Measurements from ENCODE around the gene OR2Z1.

The OR2Z1 gene, protein sequence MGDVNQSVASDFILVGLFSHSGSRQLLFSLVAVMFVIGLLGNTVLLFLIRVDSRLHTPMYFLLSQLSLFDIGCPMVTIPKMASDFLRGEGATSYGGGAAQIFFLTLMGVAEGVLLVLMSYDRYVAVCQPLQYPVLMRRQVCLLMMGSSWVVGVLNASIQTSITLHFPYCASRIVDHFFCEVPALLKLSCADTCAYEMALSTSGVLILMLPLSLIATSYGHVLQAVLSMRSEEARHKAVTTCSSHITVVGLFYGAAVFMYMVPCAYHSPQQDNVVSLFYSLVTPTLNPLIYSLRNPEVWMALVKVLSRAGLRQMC

DNA sequence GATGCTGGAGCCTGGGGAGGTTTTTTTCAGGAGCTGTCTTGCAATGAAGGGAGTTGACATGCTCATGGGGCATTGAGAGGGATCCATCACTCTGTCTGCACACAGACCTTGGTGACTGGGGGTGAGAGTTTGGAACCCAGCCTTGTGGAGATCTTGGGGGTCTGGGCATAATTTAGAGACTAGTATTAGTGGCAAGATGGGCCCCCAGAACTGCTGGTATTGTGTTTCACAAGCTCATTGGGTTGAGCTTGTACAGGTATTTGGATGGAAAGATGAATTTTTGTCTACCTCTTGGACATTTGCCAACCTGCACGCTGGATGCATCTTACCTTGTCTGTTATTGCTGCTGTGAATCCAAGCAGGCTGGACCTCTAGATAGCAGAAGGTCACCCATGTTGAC, at the start of gene OR2Z1:
TSS of gene OR2Z1 (plus strand) at position 301 of the 400 bp plus-strand sequence. CDS start 9,395 bp downstream, outside the sequence.
- no peak for DNase-seq (ENCODE audit: low read depth)

DNA sequence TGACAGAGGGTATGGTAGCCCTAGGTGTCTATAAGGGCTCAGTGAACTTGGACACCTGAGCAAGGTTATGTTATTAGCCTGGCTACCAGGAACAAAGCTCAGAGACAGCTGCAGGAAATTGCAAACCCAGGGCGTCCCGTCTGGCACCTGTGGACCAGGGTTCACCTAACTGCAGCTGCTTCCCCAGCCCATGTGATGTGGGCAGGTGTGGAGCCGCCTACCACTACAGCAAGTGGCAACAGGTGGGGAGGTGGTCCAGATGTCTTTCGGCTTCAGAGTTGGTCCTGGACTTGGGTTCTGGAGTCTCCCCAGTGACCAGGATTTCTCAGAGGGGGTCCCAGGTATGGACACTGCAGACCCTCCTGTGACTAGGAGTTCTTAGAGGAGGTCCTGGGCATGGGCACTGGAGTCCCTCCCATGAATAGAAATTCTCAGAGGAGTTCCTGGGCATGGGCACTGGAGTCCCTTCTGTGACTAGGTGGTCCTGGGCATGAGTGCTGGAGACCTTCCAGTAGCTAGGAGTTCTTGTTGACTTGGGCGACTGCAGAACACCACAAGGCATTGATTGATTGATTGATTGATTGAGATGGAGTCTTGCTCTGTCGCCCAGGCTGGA, 48.0 kb upstream of the OR2Z1 start:
- no peak for DNase-seq (ENCODE audit: low read depth)

DNA sequence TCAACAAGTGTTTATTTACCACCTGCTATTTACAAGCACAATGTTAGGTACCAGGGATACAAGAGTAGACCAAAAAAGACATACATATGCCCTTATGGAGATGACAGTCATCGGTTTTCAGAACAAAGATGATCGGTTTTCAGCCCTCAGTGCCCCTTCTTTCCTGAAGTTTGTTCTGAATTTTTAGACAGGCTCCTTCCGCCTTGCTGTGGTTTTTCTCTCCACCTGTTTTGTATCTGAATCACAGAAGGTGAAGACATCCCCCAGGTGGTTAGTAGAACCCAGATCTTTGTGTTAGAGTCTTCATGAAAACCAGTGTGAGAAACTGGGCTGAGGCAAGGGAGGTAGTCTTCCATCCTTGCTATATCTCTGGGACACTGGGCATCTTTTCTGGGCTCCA, 46.4 kb upstream of the OR2Z1 start:
- DNase-seq (ENCODE audit: low read depth) = no peak

DNA sequence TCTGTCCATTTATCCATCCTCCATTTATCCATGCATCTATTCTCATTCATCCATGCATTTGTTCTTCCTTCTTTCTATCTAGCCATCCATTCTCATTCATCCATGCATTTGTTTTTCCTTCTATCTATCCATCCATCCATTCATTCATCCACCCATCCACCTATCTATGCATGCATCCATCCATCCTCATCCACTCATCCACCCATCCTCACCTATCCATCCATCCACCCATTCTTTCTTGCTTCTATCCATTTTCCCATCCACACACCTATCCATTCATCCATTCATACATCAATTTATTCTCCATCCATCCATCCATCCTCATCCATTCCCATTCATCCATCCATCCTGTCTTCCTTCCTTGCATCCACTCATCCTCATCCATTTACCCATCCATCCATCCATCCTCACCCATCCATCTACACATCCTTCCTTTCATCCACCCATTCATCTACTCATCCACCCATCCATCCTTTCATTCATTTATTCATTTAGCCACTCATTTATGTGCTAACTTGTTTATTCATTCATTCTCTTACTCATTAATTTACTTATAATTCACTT, 43.1 kb upstream of the OR2Z1 start:
- no peak for DNase-seq (ENCODE audit: low read depth)

DNA sequence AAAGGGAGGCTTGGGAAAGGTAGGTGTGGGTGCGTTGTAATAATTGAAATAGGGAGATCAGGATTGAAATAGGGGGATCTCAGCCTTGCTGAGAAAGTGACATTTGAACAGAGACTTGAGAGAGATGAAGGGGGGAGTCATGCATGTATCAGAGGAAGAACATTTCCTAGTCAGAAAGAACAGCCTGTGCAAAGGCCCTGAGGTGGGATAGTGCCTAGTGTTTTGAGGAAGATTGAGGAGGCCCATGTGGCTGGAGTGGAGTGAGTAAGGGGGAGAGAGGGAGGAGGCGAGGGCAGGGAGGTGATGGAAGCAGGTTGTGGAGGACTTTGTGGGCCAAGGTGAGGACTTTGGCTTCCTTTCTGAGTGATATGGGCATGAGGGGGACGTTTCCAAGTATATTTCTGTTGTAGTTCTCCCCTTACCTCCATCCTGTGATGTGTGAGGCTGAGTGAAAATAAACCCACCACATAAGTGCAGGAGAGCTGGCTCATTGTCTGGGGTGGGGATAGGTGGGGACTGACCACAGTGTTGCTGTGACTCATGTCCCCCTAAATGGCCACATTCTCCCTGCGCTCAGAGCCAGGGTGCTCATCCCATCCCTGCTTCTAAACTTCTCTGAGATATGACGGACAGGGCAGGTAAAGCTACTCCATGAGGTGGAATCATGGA, 40.6 kb upstream of the OR2Z1 start:
- no peak for DNase-seq (ENCODE audit: low read depth)

DNA sequence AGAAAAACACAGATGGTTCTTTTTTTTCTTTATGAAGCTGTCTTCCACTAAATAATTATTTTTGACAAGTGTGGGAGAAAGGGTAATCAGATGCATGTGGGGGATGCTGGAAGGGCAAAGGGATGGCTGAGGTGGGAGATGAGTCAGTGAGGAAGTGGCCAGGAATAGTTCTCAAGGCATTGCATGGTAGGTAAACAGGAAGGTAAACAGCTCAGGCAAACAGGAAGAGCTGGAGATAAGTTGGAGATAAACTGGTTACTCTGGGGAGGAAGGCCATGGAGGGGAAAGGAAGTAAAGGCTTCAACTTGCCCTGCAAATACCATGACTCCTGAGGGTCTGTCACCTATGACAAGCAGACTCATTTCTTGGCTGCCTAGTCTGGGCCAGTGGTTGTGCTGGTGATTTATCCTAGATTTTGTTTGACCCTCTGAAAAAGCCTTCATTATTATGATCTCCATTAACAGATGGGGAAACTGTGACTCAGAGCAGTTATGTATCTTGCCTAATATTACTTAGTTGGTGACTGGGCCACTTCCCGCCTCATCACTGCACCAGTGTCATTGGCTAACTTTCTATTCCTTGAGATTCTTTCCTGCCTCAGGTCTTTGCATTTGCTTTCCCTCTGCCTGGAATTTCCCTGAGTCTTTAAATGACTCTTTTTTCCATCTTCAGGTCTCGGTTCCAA, 39.9 kb upstream of the OR2Z1 start:
- no peak for DNase-seq (ENCODE audit: low read depth)

DNA sequence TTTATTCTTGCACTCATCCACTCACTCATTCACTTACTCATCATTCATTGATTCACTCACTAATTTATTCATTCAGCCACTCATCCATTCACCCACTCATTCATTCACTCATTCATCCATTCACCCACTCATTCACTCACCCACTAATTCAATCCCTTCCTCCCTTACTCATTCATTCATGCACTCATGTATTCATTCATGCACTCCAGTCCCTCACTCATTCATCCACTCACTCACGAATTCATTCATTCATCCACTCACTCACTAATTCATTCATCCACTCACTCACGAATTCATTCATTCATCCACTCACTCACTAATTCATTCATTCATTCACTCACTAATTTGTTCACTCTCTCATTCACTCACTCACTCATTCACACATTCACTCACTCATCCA, 39.0 kb upstream of the OR2Z1 start:
- no peak for DNase-seq (ENCODE audit: low read depth)

DNA sequence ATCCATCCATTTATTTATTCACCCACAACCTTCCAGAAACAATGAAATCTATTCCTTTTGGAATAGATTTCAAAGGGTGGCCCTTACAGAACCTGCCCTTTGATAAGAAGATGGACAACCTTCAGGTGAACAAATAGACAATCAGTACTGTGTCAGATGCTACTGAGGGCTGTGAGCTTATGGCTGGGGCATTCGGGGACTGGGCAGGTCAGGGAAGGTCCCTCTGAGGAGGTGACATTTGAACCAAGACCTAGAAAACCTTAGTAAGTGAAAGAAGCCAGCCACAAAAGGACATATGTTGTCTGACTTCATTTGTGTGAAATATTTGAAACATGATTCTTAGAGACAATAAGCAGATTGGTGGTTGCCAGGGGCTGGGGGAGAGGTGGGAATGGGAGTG, 38.5 kb upstream of the OR2Z1 start:
- DNase-seq (ENCODE audit: low read depth) = no peak

DNA sequence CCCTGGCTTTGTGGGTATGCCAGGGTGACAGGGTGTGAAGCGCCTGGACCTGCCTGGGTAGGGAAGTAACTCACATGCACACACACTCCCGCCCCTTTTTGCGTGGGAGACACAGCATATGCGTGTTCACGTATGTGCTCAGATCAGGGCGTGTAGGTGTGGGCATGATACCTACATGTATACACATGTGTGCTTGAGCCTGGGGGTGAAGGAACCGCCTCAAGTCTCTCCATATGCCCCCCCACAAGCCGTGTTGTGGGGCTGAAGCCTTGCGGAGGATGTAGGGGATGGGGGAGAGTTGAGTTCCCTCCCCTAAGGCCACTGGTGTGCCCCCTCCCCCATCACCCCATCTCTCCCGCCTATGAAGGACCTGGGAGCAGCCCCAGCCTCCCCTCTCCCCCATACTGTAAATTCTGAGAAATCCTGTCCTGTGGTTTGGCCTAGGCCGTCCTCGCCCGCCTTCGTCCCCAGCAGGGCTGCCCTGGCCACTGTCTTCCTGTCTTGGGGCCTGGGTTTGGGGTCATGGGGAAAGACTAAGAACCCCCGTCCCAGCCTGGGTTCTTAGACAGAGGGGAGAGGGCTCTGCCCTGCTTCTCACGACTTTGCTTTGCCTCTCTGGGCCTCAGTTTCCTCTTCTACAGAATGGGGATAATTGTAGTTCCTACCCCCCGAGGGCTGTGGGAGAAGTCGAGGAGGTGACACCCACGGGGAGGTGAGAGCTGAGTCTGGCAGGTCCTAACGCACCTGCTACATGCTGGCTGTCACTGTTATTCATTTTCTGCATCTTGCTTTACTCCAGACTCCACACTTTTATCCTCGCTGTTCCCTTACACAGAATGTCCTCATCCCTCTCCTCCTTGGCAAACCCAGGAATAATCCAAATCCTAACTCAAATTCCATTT, 37.2 kb upstream of the OR2Z1 start:
- DNase-seq (ENCODE audit: low read depth) = no peak

DNA sequence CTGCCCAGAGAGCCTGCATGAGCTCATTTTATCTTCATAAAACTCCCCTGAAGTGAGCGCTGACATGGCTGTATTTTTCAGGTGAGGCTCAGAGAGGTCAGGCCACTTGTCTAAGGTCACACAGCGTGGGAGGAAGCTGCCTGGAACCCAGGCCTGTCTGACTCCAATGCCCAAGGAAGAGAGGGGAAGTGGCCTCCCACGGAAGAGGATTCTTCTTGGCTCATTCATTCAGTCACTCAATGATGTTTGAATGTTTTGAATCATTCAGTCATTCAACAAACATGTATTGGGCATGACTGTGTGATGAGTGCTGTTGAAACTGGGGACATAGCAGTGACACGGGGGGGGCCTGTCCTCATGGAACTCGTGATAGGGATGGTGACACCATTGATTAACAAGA, 34.9 kb upstream of the OR2Z1 start:
- no peak for DNase-seq (ENCODE audit: low read depth)

DNA sequence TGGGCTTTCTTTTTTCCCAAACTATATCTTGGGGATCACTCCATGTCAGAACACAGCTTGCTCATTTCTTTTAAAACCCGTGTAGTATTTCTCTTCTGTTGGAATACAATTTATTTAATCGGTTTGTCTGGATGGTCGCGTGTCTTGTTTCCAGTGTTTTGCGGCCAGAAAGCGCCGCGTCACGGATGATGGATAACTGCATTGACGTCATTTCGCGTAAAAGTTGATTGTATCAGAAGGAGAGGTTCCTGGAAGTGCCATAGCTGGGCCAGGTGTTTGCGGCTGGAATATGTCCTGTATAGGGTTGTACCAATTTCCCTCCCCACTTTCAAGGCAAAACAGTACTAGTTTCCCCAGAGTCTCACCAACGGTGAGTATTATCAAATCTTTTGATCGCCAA, 32.5 kb upstream of the OR2Z1 start:
- no peak for DNase-seq (ENCODE audit: low read depth)

DNA sequence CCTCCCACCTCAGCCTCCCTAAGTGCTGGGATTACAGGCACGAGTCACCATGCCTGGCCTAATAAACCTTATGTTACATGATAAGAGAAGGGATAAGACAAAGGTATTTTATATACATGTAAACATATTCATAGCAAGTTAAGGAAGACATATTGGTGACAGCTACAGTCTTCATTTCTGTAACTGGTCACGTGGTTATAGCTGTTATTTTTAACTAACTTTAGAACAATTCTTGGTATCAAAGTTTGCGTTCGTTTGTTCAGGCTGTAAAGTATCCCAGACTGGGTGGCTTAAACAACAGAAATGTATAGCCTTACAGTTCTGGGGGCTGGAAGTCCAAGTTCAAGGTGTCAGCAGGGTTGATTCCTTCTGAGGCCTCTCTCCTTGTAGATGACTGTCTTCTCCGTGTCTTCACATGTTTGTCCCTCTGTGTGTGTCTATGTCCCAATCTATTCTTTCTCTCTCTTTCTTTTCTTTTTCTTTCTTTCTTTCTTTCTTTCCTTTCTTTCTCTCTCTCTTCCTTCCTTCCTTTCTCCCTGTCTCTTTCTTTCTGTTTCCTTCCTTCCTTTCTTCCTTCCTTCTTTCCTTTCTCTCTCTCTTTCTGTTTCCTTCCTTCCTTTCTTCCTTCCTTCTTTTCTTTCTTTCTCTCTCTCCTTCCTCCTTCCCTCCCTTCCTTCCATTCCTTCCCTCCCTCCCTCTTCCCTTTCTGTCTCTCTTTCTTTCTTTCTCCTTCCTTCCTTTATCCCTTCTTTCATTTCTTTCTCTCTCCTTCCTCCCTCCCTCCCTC, 30.5 kb upstream of the OR2Z1 start:
- DNase-seq (ENCODE audit: low read depth) = no peak

DNA sequence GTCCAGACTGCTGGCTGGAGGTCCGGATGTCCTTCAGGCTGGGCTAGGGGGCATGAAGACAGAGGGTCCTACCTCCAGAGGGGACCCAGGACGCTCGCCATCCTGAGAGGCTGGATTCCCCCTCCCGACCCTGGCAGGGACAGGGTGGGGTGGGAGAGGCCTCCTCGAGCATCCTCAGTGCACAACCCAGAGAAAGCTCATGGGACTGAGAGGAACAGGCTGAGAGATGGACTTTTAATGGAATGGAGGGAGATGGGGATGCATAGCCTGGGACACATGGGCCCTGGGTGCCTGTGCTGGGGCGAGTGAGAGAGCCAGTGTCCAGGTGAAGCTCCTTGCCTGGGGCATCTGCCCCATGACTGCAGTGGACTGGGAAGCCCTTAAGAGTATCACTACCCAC, 25.9 kb upstream of the OR2Z1 start:
- no peak for DNase-seq (ENCODE audit: low read depth)

DNA sequence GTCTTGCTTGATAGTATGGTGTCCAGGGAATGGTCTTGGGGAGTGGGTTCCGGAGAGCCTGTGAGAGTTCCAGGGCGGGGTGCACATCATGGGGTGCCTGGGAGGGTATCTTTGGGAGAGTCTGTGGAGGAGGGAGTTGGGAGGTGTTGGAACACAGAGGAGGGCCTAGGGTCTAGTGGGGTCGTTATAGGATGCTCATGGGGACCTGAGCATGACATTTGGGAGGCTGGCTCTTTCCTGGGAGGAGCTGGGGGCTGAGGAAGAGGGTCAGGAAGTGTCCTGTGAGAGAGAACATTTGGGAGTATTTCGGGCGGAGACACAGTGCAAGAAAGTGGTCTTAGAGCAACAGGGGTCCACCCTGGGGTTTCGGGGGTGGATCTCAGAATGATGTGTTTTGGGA, 25.5 kb upstream of the OR2Z1 start:
- DNase-seq (ENCODE audit: low read depth) = no peak

DNA sequence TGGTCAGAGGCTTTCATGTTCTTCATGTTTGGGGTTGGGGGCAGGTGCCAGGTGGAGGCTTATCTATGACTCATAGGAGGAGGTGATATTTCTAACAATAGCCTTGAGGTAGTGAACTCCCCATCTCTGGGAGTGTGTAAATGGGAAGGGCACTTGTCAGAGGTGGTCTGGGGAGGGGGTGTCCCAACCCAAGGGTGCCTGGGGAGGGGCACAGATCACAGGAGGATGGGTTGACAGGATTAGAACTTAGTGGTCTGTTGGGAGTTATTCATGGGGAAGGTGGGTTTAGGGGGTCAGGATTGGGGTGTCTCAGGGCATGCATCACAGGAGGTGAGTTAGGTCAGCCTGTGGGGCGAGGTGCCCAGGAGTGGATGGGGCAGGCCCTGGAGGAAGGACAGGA, 24.4 kb upstream of the OR2Z1 start:
- no peak for DNase-seq (ENCODE audit: low read depth)

DNA sequence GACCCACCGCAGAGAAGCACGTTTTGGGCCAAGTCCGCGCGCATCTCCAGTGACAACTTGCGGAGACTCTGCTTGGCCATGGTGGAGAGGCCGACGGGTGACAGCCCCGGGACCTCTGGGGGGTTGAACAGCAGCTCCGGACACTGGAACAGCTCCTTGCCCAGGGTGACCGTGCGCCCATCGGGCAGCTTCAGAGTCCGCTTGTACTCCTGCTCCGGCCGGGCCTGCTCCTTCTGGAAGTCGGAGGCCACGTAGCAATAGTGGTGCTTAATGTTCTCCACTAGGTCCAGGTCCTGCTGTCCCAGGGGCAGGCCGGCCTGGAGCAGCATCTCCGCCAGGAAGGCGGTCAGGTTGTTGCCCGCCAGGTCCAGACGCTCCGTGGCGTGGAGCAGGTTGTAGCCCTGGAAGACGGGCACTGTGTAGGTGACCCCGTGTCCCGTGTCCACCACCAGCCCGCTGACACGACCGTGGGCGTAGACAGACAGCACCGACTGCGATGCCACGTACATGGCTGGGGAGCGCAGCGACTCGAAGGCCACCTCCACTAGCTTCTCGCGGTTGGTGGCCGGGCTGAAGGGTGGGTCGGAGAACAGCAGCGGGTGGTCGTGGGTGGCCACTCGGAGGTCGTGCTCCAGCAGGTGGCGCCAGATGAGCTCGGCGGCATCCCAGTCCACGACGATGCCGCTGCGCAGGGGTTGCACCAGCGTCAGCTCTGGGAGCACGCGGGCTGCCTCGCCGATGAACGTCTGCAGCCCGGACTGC, 23.6 kb upstream of the OR2Z1 start:
- no peak for DNase-seq (ENCODE audit: low read depth)

DNA sequence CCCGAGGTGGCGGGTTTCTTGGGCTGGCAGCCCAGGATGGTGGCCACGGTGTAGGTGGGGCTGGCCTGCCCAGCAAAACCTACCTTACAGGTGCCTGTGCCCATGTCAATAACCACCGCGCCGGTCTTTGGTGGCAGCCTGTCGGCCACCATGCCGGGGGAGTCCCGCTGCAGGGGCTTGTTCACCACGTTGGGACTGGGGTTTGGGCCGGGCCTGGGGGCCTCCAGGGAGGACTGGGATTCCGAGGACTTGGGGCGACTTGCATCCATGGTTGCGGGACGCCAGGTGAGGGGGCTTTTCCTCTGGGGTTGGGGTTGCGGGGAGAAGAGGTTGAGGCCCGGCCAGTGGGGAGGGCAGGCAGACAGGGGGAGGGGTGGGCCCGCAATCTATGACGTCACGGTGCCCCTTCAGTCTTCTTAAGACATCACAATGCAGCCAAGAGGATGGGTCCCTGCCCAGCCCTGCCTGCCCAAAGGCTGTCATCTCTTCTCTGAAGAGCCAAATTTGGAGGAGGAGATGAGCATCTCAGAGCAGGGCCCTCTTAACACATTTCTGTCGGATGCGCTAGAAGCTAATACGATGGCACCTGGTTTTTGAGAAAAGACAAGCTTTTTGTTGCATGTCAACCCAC, 22.9 kb upstream of the OR2Z1 start, which contains the start of gene ACTL9:
TSS of gene ACTL9 (minus strand) at position 363 of the 631 bp plus-strand sequence. CDS start at position 269, 94 bp downstream.
- no peak for DNase-seq (ENCODE audit: low read depth)

DNA sequence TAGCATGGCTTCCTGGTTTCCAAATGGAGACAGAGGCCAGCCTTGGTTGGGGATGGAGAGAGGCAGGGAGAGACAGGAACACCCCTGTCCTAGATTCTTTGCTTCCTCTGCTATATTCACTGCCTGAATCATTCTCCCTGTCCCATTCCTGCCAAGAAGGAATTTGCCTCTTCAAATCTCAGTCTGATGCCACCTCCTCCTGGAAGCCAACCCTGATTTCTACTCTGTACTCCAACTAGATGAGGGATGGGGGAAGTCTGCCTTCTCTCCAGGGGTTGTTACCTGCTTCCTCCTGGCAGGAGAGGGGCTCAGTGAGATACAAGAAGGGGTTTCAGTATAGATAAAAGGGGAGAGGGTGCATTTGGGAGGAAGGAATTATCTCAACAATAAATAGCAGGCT, 21.5 kb upstream of the OR2Z1 start:
- DNase-seq (ENCODE audit: low read depth) = no peak

DNA sequence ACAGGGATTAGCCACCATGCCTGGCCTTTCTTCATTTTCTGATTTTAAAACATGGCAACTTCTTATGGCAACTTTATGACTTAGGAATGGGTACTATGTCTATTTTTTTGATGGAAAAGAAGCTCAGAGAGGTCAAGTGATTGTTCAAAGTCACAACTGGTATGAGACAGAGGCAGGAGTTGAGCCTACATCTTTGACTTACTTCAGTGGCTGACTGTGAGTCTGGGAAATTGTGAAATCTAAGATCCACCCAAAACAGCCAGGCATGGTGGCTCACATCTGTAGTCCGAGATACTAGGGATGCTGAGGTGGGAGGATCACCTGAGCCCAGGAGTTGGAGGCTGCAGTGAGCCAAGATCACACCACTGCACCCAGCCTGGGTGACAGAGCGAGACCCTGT, 20.5 kb upstream of the OR2Z1 start:
- no peak for DNase-seq (ENCODE audit: low read depth)
